ENCODE measurements around the gene FYB1. TPM values are rescaled to one million over a fixed set of nuclear protein-coding genes. Genes with fewer than 3 reads are reported as not detected.

FYB1 gene
- total and polyA plus RNA-seq, 2 of the 8 experiments (the other 6 are each of a cell fraction or from before 2014, with no cell fraction given): not detected

DNA sequence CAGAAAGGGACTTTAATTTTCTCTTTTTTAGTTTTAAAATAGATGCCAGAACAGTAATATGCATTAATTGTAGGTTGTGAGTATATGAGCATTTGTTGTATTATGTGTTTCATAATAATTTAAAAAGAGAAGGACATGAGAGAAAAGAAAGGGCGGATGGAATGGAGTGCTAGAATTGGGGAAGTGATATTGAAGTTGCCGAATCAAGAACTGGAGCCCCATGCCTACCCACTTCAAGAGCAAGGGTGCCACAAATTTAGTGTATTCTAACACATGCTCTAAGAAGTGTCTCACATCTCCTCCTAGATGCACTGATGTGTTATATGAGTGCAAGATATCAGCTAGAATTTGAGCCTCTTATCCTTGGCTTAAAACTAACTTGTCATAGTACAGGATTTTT, 43.6 kb upstream of the FYB1 start:
- Histone ChIP-seq H3K9me3 (ENCODE audit: insufficient read depth in 2 of 2, low read depth in 1 of 2, low read length in 1 of 2) (no peaks in the 10 kb centered on the region), H4K8ac (ENCODE audit: extremely low read depth, insufficient read depth, low read length) (no peak overlapping the region), H2AK5ac (ENCODE audit: low read depth, low read length) (no peak overlapping the region), H3K36me3 (ENCODE audit: control insufficient read depth in 2 of 4, insufficient read depth in 4 of 4, low read length in 3 of 4) (no peaks in the 10 kb centered on the region), H2BK120ac (replicated peaks; ENCODE audit: low read depth, low read length) (no peak overlapping the region), H4K5ac (ENCODE audit: insufficient read length, low read depth, low read length) (no peak overlapping the region), H3K23ac (ENCODE audit: insufficient read length) (no peak overlapping the region), H4K20me1 (replicated peaks in 1 of 2; ENCODE audit: control insufficient read depth in 1 of 2, insufficient read depth in 2 of 2, low read length in 2 of 2) (no peaks in the 10 kb centered on the region), H2BK5ac (ENCODE audit: low read depth, low read length) (no peak overlapping the region), H2BK15ac (ENCODE audit: low read length) (no peak overlapping the region), H2BK12ac (ENCODE audit: low read depth, low read length) (no peak overlapping the region), H3K14ac (ENCODE audit: insufficient read length) (no peak overlapping the region), H3K27ac (ENCODE audit: low read depth, low read length) (no peak overlapping the region), H3K56ac (replicated peaks; ENCODE audit: insufficient read length, low read depth, low read length) (no peak overlapping the region), H3K23me2 (ENCODE audit: low read depth, low read length) (no peaks in the 10 kb centered on the region), H2AFZ (ENCODE audit: low read length) (no peak overlapping the region), H3K79me1 (ENCODE audit: low read depth, low read length) (no peaks in the 10 kb centered on the region), H4K91ac (replicated peaks; ENCODE audit: insufficient read length, low read length) (no peak overlapping the region), H3K4me2 (ENCODE audit: insufficient read depth in 1 of 2, low read depth in 2 of 2, low read length in 2 of 2) (no peak overlapping the region), H3K4me1 (replicated peaks in 1 of 4; ENCODE audit: control insufficient read depth in 3 of 4, insufficient read depth in 4 of 4, low read length in 3 of 4) (no peaks in the 10 kb centered on the region), H3K4ac (replicated peaks; ENCODE audit: insufficient read length, low read depth, low read length) (no peak overlapping the region), H2BK20ac (ENCODE audit: low read length) (no peak overlapping the region), H3K9ac (replicated peaks in 1 of 4; ENCODE audit: extremely low read depth in 1 of 4, low read depth in 3 of 4, low read length in 3 of 4) (no peak overlapping the region), H3K18ac (ENCODE audit: extremely low read depth, low read length) (no peak overlapping the region), H3K4me3 (ENCODE audit: extremely low read depth in 1 of 4, insufficient read depth in 2 of 4, low read depth in 3 of 4, low read length in 4 of 4) (no peak overlapping the region), H3K79me2 (ENCODE audit: control insufficient read depth in 1 of 2, insufficient read depth in 2 of 2, low read length in 2 of 2) (no peaks in the 10 kb centered on the region), H3K27me3 (replicated peaks in 1 of 4; ENCODE audit: control insufficient read depth in 3 of 4, extremely low read depth in 1 of 4, insufficient read depth in 3 of 4, low read length in 3 of 4) (no peaks in the 10 kb centered on the region)
- no peak for FAIRE-seq
- DNase-seq (ENCODE audit: low read depth in 1 of 2, low spot score in 2 of 2): no peak
- 77% methylated on average over 2 of the region's 2 CpGs; no CpG with 5 or more reads in 1 of the 2 experiments for WGBS, 2 experiments (ENCODE audit: extremely low coverage in 1 of 2, insufficient coverage in 1 of 2, insufficient read length in 1 of 2, insufficient replicate concordance in 2 of 2, low coverage in 1 of 2, low lambda C conversion rate in 2 of 2, missing lambda C conversion rate in 1 of 2)
- POLR2A ChIA-PET (ENCODE audit: partially characterized antibody): no interaction called here
- CTCF ChIA-PET (ENCODE audit: partially characterized antibody): interaction anchor here (1.1 kb wide), 1 partner anchor 45 kb away, joined by 4 read pairs; no protein-coding TSS in a partner anchor
- TF ChIP-seq BCL11A (IDR thresholded peaks at IDR 0.05; ENCODE audit: low read depth in 2 of 2, low read length in 2 of 2) (no peak), ZNF274 (IDR thresholded peaks at IDR 0.05; ENCODE audit: borderline replicate concordance, extremely low read depth, low read length) (no peak), YY1 (IDR thresholded peaks at IDR 0.05; ENCODE audit: low read depth, low read length) (no peak), HDAC2 (IDR thresholded peaks at IDR 0.05; ENCODE audit: borderline replicate concordance in 1 of 2, low read depth in 2 of 2, low read length in 2 of 2) (no peak), KDM4A (IDR thresholded peaks at IDR 0.05; ENCODE audit: low read depth, low read length, severe bottlenecking) (no peak), RNF2 (IDR thresholded peaks at IDR 0.05; ENCODE audit: borderline replicate concordance, low read depth, low read length, missing control alignments, poor library complexity, severe bottlenecking) (no peak), SP4 (IDR thresholded peaks at IDR 0.05; ENCODE audit: low read length) (no peak), BRCA1 (IDR thresholded peaks at IDR 0.05; ENCODE audit: low read depth, low read length) (no peak), RXRA (IDR thresholded peaks at IDR 0.05; ENCODE audit: insufficient read depth, low read depth, low read length) (no peak)
- TF ChIP-seq, protein P1, sequence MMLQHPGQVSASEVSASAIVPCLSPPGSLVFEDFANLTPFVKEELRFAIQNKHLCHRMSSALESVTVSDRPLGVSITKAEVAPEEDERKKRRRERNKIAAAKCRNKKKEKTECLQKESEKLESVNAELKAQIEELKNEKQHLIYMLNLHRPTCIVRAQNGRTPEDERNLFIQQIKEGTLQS (IDR thresholded peaks at IDR 0.05; ENCODE audit: insufficient read depth, low read depth, low read length): no peak

All from H1 (cell line).